ENCODE measurements around the gene KATNB1.

DNA sequence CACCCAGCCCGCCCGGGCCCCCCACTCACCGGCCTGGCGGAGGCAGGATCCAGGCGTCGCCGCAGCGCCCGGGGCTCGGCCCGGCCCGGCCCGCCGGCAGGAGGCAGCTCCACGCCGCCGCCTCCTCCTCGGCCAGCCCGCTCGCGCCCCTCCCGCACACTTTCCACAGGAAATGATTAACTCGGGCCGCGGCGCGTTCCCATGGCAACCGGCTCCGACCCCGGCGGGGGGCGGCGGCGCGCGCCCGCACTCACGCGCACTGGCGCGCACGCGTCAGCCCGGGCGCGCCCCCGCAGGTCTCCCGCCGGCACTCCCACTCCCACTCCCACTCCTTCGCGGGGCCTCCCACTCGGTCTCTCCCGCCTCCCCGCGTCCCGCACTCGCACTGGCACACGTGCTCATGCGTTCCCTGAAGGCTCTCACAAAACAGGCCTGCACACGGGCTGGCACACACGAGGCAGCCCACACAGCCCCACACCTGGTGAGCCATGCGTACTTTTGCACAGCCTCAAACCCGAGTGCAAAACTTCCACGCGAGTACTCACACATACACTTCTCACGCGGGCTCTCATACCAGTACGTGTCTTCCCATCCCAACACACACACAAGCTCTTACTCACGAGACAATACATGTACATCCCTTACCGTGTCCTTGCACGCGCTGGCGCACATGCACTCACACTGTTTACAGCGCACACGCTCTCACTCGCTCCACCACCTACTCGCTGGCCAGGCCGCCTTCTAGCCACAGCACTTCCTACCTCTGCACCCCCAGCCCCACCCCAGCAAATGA lies 67.0 kb downstream of the KATNB1 start, which contains the start of gene KIFC3:
- TF ChIP-seq FOSL2 (IDR thresholded peaks at IDR 0.05; ENCODE audit: borderline replicate concordance, low read depth) (peak; percentile 44; the same call in 1 of the 2 replicates), CHD2 (IDR thresholded peaks at IDR 0.05; ENCODE audit: low read length, partially characterized antibody) (no peak), SIN3A (IDR thresholded peaks at IDR 0.05; ENCODE audit: borderline replicate concordance, low read depth, low read length) (no peak), JUND (IDR thresholded peaks at IDR 0.05) (no peak), FOXJ3 (CRISPR knock-in tag; IDR thresholded peaks at IDR 0.05) (0 out of 2 replicates have a peak, but pooled peaks have one; percentile 44), RCOR1 (IDR thresholded peaks at IDR 0.05; ENCODE audit: low read length) (no peak), RFX5 (IDR thresholded peaks at IDR 0.05; ENCODE audit: low read length) (no peak), EP300 (IDR thresholded peaks at IDR 0.05; ENCODE audit: borderline replicate concordance in 1 of 2, low read depth in 1 of 2, low read length in 1 of 2) (no peak), EZH2phosphoT487 (IDR thresholded peaks at IDR 0.05; ENCODE audit: borderline replicate concordance, low read depth) (no peak), NRF1 (IDR thresholded peaks at IDR 0.05; ENCODE audit: low read depth, low read length) (peak; percentile 58), MXI1 (IDR thresholded peaks at IDR 0.05; ENCODE audit: low read depth, low read length) (peak; percentile 74)
- TF ChIP-seq, protein P1, sequence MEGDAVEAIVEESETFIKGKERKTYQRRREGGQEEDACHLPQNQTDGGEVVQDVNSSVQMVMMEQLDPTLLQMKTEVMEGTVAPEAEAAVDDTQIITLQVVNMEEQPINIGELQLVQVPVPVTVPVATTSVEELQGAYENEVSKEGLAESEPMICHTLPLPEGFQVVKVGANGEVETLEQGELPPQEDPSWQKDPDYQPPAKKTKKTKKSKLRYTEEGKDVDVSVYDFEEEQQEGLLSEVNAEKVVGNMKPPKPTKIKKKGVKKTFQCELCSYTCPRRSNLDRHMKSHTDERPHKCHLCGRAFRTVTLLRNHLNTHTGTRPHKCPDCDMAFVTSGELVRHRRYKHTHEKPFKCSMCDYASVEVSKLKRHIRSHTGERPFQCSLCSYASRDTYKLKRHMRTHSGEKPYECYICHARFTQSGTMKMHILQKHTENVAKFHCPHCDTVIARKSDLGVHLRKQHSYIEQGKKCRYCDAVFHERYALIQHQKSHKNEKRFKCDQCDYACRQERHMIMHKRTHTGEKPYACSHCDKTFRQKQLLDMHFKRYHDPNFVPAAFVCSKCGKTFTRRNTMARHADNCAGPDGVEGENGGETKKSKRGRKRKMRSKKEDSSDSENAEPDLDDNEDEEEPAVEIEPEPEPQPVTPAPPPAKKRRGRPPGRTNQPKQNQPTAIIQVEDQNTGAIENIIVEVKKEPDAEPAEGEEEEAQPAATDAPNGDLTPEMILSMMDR (IDR thresholded peaks at IDR 0.05), result no peak
- TF ChIP-seq, protein P2, sequence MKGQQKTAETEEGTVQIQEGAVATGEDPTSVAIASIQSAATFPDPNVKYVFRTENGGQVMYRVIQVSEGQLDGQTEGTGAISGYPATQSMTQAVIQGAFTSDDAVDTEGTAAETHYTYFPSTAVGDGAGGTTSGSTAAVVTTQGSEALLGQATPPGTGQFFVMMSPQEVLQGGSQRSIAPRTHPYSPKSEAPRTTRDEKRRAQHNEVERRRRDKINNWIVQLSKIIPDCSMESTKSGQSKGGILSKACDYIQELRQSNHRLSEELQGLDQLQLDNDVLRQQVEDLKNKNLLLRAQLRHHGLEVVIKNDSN (IDR thresholded peaks at IDR 0.05; ENCODE audit: borderline replicate concordance, low read depth), result no peak
